Breast epithelium (tissue), 3 donors: ENCODE results near the gene ZNF649.

Source experiments
- CTCF ChIP-seq, 3 donors: fragments of 450-650 bp; IDR thresholded peaks; one replicate each; pipeline ENCODE4 v1.5.1; 2016 to 2017; ENCODE audit warnings: antibody characterized with exemption in 3 of 3, mild to moderate bottlenecking in 3 of 3, moderate library complexity in 3 of 3
- POLR2A ChIP-seq: fragments of 450-650 bp; IDR thresholded peaks from one replicate; pipeline ENCODE4 v1.6.1; 2016; ENCODE audit warnings: antibody characterized with exemption, mild to moderate bottlenecking, moderate library complexity

GRCh38 chr19:51889934-51890333 lies 14.9 kb downstream of the ZNF649 start:
- TF ChIP-seq POLR2A (no peak), CTCF (IDR thresholded peaks at IDR 0.05) (no peak)
